HL-60 (cell line): ENCODE results near the gene HOXC5.

Experiments
- DNase-seq, 2 experiments: peaks; one replicate each; pipeline ENCODE4 v3.0.0-alpha.2; 2010 to 2020; ENCODE audit warnings: low read depth in 1 of 2, low spot score in 1 of 2
- H3K27ac ChIP-seq: fragments of 250-450 bp; sonication (Bioruptor Pico); replicated peaks from 2 replicates; pipeline ENCODE4 v1.5.1; 2020; ENCODE audit warnings: mild to moderate bottlenecking, moderate library complexity
- H3K27me3 ChIP-seq: fragments of 250-450 bp; sonication (Bioruptor Pico); 2 replicates; pipeline ENCODE4 v1.5.1; 2021; ENCODE audit warnings: mild to moderate bottlenecking, moderate library complexity; ENCODE audit not compliant: insufficient read depth, poor library complexity, severe bottlenecking
- H3K4me3 ChIP-seq: replicated peaks from 2 replicates; pipeline ENCODE4 v1.5.1; 2011; ENCODE audit warnings: mild to moderate bottlenecking, control low read depth, low read length; ENCODE audit not compliant: insufficient read depth
- CTCF ChIP-seq: IDR thresholded peaks from one replicate; pipeline ENCODE4 v1.5.1; 2011; ENCODE audit warnings: low read length, control low read depth, inconsistent platforms; ENCODE audit not compliant: insufficient read depth
- GABPA ChIP-seq: IDR thresholded peaks from 2 replicates; pipeline ENCODE4 v1.6.1; 2012; ENCODE audit warnings: low read depth
- POLR2AphosphoS5 ChIP-seq: IDR thresholded peaks from 2 replicates; pipeline ENCODE4 v1.6.1; 2012; ENCODE audit warnings: low read depth
- REST ChIP-seq: IDR thresholded peaks from 2 replicates; pipeline ENCODE4 v1.6.1; 2012; ENCODE audit warnings: low read depth; ENCODE audit not compliant: insufficient replicate concordance
- SPI1 ChIP-seq: IDR thresholded peaks from 2 replicates; pipeline ENCODE4 v1.6.1; 2012; ENCODE audit warnings: low read depth, mild to moderate bottlenecking, borderline replicate concordance

Gene HOXC5

GRCh38 chr12:54065677-54066076, 32.8 kb downstream of the HOXC5 start:
- peaks cover 39% of the 10 kb centered on the region for H3K27me3 ChIP-seq
- no peak for TF ChIP-seq CTCF
- no peak for TF ChIP-seq REST
- no peak for TF ChIP-seq SPI1
- no peak for TF ChIP-seq POLR2AphosphoS5
- no peak for TF ChIP-seq GABPA
- DNase-seq: no peak

GRCh38 chr12:54066408-54066807, 33.6 kb downstream of the HOXC5 start:
- no peak for TF ChIP-seq GABPA
- TF ChIP-seq REST: no peak
- no peak for TF ChIP-seq SPI1
- no peak for TF ChIP-seq CTCF
- no peak for TF ChIP-seq POLR2AphosphoS5
- Histone ChIP-seq H3K27me3 (peaks cover 33% of the 10 kb centered on the region), H3K27ac (no peak overlapping the region), H3K4me3 (no peak overlapping the region)
- DNase-seq: no peak

More at GRCh38 chr12:54065677-54066076, 32.8 kb downstream of the HOXC5 start:
- Histone ChIP-seq H3K4me3 (no peak overlapping the region), H3K27ac (no peak overlapping the region)

DNA sequence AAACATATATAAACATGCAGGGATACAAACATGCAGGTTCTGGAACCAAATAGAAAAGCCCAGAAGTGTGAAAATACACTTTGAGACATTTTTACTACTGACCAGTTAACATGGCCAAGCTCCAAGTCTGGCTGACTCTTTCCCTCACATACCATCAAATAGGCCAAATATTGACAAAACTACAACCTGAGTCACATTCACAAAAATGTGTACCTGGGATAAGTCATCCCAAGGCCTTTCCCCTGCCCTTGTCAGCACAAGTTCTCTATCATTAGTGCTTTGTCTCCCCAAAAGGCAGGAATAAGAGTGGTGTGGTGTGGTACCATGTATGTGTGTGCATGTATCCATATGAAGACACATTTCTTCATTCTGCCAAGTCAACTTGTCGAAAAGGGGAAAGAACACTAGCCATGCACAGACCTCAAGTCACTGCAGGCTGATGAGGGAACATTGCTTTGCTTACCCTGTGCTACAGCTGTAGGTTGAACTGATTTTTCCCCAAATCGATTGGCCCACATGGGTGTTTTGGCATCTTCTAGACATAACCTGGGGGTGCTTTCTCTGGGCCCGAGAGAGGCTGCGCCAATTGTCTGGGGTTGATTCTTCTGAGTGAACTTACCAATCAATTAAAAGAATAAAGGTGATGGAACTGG, 35.7 kb downstream of the HOXC5 start:
- no peak overlapping the region for H3K4me3 ChIP-seq
- TF ChIP-seq REST: no peak
- TF ChIP-seq CTCF: no peak
- no peak for TF ChIP-seq POLR2AphosphoS5
- no peak for TF ChIP-seq SPI1
- no peak for TF ChIP-seq GABPA
- H3K27ac ChIP-seq: no peak overlapping the region
- H3K27me3 ChIP-seq: peaks cover 23% of the 10 kb centered on the region
- no peak for DNase-seq
